Lower lobe of right lung (tissue), 2 donors: ENCODE data around the gene KIF22. TPM values are rescaled to one million over a fixed set of nuclear protein-coding genes. Genes with fewer than 3 reads are reported as not detected.
A peak's percentile ranks its signal among the peaks of the same experiment; 100 is the strongest.
"Not testable (repeated sequence)": the region's sequence is repeated elsewhere in the genome, so short reads cannot be mapped to it uniquely, and the experiment has no call there.

Experiments used
- ATAC-seq, 2 donors: fragments of 200-7000 bp; cut with Tn5 transposase; one replicate each; pipeline ENCODE4 v1.9.1; 2020 to 2022; ENCODE audit warnings: mild to moderate bottlenecking in 2 of 2, moderate library complexity in 2 of 2
- DNase-seq: peaks from one replicate; pipeline ENCODE4 v3.0.0-alpha.2; 2020
- H3K27ac ChIP-seq: fragments of 200-600 bp; one replicate; pipeline ENCODE4 v1.8.0; 2022
- H3K27me3 ChIP-seq: fragments of 200-600 bp; one replicate; pipeline ENCODE4 v1.8.0; 2022; ENCODE audit warnings: low read depth
- H3K36me3 ChIP-seq: fragments of 200-600 bp; one replicate; pipeline ENCODE4 v1.8.0; 2022; ENCODE audit warnings: mild to moderate bottlenecking
- H3K4me1 ChIP-seq: fragments of 200-600 bp; one replicate; pipeline ENCODE4 v1.8.0; 2022
- H3K4me3 ChIP-seq: fragments of 200-600 bp; one replicate; pipeline ENCODE4 v1.8.0; 2022; ENCODE audit warnings: mild to moderate bottlenecking
- H3K9me3 ChIP-seq: fragments of 200-600 bp; one replicate; pipeline ENCODE4 v1.8.0; 2022
- intact Hi-C: fragments of 100-400 bp; cut with DNase I; formaldehyde crosslinking; loops from one replicate; pipeline ENCODE4 v1.11.0; 2022
- total RNA-seq: library from RNA; stranded (reverse); fragmentation: NEBNext Ultra II Directional; extraction: Animal tissue kit (Norgen Biotek cat#: 25700); gene quantifications from one replicate; pipeline ENCODE4 v1.2.1, GENCODE V29; 2021
- TF ChIP-seq, protein P1 (sequence below): fragments of 200-600 bp; IDR thresholded peaks from one replicate; pipeline ENCODE4 v1.8.0; 2022; ENCODE audit warnings: antibody characterized with exemption, mild to moderate bottlenecking
- donor health status: DM: no; HTN: yes; CAD: no; lungs with severe emphysema.

KIF22 gene
- total RNA-seq, 1 donor from 2014 or later, result 21.8 TPM

DNA sequence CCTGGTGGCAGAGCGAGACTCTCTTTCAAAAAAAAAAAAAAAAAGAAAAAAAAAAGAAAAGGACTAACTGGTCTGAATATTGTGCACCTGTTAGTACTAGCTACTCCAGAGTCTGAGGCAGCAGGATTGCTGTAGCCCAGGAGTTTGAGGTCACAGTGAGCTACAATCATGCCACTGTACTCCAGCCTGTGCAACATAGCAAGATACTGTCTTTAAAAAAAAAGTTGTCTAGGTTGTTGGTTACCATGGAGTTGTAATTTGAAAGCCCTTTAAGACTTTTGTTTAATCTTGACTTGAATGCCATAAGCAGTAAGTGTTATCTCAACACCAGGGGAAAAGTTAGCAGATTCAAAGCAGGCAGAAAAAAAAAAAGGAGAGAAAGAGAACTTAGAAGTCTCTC is 33.9 kb upstream of the KIF22 start:
- Histone ChIP-seq H3K36me3 (no peaks in the 10 kb centered on the region), H3K9me3 (no peaks in the 10 kb centered on the region), H3K27me3 (no peaks in the 10 kb centered on the region), H3K4me3 (no peak overlapping the region), H3K4me1 (peaks cover 11% of the 10 kb centered on the region), H3K27ac (no peak overlapping the region)
- TF ChIP-seq, protein P1, sequence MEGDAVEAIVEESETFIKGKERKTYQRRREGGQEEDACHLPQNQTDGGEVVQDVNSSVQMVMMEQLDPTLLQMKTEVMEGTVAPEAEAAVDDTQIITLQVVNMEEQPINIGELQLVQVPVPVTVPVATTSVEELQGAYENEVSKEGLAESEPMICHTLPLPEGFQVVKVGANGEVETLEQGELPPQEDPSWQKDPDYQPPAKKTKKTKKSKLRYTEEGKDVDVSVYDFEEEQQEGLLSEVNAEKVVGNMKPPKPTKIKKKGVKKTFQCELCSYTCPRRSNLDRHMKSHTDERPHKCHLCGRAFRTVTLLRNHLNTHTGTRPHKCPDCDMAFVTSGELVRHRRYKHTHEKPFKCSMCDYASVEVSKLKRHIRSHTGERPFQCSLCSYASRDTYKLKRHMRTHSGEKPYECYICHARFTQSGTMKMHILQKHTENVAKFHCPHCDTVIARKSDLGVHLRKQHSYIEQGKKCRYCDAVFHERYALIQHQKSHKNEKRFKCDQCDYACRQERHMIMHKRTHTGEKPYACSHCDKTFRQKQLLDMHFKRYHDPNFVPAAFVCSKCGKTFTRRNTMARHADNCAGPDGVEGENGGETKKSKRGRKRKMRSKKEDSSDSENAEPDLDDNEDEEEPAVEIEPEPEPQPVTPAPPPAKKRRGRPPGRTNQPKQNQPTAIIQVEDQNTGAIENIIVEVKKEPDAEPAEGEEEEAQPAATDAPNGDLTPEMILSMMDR, result no peak
- intact Hi-C loops, result no loop called here
- ATAC-seq, result peak; percentile 49 to 51
- no peak for DNase-seq

DNA sequence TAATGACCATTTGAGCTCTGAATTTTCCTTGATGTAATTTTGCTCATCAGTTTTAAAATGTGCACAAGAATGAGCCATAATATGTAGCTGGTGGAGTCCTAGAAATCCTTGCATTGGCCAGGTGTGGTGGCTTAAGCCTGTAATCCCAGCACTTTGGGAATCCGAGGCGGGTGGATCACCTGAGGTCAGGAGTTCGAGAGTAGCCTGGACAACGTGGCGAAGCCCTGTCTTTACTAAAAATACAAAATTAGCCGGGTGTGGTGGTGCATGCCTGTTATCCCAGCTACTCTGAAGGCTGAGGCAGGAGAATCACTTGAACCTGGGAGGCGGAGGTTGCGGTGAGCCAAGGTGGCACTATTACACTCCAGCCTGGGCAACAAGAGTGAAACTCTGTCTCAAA is 33.5 kb upstream of the KIF22 start:
- ATAC-seq, intact Hi-C loops, H3K4me3 ChIP-seq, H3K36me3 ChIP-seq, H3K9me3 ChIP-seq, H3K27ac ChIP-seq, DNase-seq, H3K27me3 ChIP-seq: not testable (repeated sequence)
- peaks cover 11% of the 10 kb centered on the region for H3K4me1 ChIP-seq

DNA sequence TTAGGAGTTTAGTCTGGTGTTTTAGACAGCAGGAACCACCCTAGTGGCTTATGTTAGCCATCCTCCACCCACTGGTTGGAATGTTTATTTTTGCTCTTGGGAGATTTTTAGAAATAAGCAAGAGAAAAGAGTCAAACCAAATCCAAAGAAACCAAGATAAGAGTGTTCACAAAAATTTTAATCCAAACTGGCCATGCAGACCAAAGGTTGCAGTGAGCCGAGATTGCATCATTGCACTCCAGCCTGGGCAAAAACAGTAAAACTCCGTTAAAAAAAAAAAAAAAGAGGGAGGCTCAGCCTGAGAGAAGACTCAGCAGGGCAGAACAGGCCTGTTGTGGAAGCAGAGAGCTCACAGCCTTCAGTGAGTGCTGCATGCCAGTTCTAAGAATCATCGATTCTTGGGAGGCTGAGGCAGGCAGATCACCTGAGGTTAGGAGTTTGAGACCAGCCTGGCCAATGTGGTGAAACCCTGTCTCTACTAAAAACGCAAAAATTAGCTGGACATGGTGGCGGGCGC is 32.5 kb upstream of the KIF22 start:
- intact Hi-C loops, result no loop called here
- Histone ChIP-seq H3K36me3 (no peaks in the 10 kb centered on the region), H3K27me3 (no peaks in the 10 kb centered on the region), H3K9me3 (no peaks in the 10 kb centered on the region), H3K4me1 (peaks cover 11% of the 10 kb centered on the region), H3K4me3 (no peak overlapping the region), H3K27ac (no peak overlapping the region)
- no peak for DNase-seq
- ATAC-seq, result peak; percentile 33 to 53
- TF ChIP-seq, protein P1, result no peak

DNA sequence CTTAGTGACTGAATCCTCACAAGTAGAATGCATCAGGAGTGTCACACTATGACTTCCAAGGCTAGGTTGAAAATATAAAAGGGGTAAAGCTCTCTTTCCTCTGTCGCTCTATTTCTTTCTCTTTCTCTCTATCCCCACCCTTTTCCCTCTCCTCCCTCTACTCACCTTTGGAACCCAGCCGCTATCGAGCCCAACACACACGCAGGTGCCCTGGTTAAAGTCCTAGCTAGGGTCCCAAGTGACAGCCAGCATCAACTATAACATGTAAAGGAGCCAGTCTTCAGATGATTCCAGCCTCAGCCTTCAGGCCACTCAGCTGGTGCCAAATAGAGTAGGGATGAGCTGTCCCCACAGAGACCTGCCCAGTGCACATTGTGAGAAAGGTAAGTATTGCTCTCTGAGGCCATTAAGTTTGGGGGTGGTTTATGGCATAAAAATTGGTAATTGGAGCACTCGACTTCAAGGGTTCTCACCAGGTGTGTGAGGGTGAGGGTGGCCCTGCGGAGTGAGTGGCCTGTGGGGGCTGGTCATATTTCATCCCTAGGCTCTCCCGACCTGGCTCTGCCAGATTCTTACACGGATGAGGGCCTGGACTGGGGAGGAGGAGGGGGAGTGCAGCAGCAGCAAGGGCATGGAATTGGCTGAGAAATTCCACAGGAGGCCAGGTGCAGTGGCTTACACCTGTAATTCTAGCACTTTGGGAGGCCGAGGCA is 29.8 kb upstream of the KIF22 start:
- H3K4me3 ChIP-seq, result no peak overlapping the region
- intact Hi-C loops, result no loop called here

DNA sequence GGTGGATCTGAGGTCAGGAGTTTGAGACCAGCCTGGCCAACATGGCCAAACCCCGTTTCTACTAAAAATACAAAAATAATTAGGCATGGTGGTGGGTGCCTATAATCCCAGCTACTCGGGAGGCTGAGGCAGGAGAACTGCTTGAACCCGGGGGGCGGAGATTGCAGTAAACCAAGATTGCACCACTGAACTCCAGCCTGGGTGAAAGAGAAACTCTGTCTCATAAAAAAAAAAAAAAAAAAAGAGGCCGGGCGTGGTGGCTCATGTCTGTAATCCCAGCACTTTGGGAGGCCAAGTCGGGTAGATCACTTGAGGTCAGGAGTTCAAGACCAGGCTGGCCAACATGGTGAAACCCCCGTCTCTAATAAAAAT is 29.3 kb upstream of the KIF22 start:
- H3K4me3 ChIP-seq, H3K9me3 ChIP-seq, DNase-seq, H3K27me3 ChIP-seq, ATAC-seq, H3K27ac ChIP-seq, H3K36me3 ChIP-seq, intact Hi-C loops: not testable (repeated sequence)
- peaks cover 11% of the 10 kb centered on the region for H3K4me1 ChIP-seq

More for the DNA sequence above, 29.8 kb upstream of the KIF22 start:
- ATAC-seq (peak in 1 of 2 donors; percentile 66), DNase-seq (no peak)
- H3K4me1 ChIP-seq, result peaks cover 11% of the 10 kb centered on the region
- H3K9me3 ChIP-seq, result no peaks in the 10 kb centered on the region
- H3K27me3 ChIP-seq, result no peaks in the 10 kb centered on the region
- no peak overlapping the region for H3K27ac ChIP-seq
- H3K36me3 ChIP-seq, result no peaks in the 10 kb centered on the region
- TF ChIP-seq, protein P1, result no peak

DNA sequence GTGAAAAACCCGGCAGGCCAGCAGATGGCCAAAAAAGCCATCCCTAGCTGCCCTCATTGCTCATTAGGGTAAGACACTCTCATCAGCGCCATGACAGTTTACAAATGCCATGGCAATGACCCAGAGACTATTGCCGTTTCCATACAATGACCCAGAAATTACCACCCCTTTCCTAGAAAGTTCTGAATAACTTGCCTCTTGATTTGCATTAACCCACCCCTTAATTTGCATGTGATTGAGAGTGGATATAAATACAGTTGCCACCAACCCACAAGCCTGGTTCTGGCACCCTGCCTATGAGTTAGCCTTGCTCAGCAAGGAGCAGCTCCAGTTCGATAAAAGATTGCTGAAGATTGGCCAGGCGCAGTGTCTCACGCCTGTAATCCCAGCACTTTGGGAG is 28.7 kb upstream of the KIF22 start:
- H3K9me3 ChIP-seq, result no peaks in the 10 kb centered on the region
- H3K36me3 ChIP-seq, result no peaks in the 10 kb centered on the region
- peaks cover 11% of the 10 kb centered on the region for H3K4me1 ChIP-seq
- no peak overlapping the region for H3K27ac ChIP-seq
- no peak for ATAC-seq
- TF ChIP-seq, protein P1, result no peak
- no peak overlapping the region for H3K4me3 ChIP-seq
- intact Hi-C loops, result no loop called here
- H3K27me3 ChIP-seq, result no peaks in the 10 kb centered on the region
- no peak for DNase-seq
